Subcutaneous abdominal adipose tissue (tissue), 5 donors: Measurements from ENCODE around the gene PPP2R3B.

Experiments
- H3K27ac ChIP-seq: one replicate; pipeline ENCODE4 v1.7.0; 2013; ENCODE audit warnings: low read depth, mild to moderate bottlenecking, inconsistent platforms, low read length, moderate library complexity
- H3K27me3 ChIP-seq, 5 donors: one replicate each; pipeline ENCODE4 v1.7.0; 2013; ENCODE audit warnings: low read length in 5 of 5, inconsistent platforms in 1 of 5; ENCODE audit not compliant: control insufficient read depth in 5 of 5, insufficient read depth in 4 of 5
- H3K36me3 ChIP-seq, 5 donors: one replicate each; pipeline ENCODE4 v1.7.0; 2013; ENCODE audit warnings: low read length in 5 of 5; ENCODE audit not compliant: control insufficient read depth in 5 of 5, insufficient read depth in 5 of 5
- H3K4me1 ChIP-seq, 5 donors: one replicate each; pipeline ENCODE4 v1.7.0; 2013; ENCODE audit warnings: low read length in 5 of 5, mild to moderate bottlenecking in 3 of 5, moderate library complexity in 1 of 5; ENCODE audit not compliant: control insufficient read depth in 5 of 5, insufficient read depth in 5 of 5
- H3K4me3 ChIP-seq, 5 donors: one replicate each; pipeline ENCODE4 v1.7.0; 2013; ENCODE audit warnings: low read length in 5 of 5, low read depth in 1 of 5
- H3K9ac ChIP-seq, 5 donors: one replicate each; pipeline ENCODE4 v1.7.0; 2013; ENCODE audit warnings: low read length in 5 of 5, mild to moderate bottlenecking in 4 of 5, moderate library complexity in 3 of 5
- H3K9me3 ChIP-seq, 5 donors: one replicate each; pipeline ENCODE4 v1.7.0; 2013; ENCODE audit warnings: low read length in 5 of 5; ENCODE audit not compliant: control insufficient read depth in 5 of 5
- donor health status: healthy.
- donor health status: healthy.
- donor health status: healthy.
- donor health status: healthy.
- donor health status: healthy.

The PPP2R3B gene

GRCh38 chrX:350148-350533 lies 36.6 kb downstream of the PPP2R3B start:
- Histone ChIP-seq H3K9me3 (no peaks in the 10 kb centered on the region), H3K4me3 (no peak overlapping the region), H3K9ac (no peak overlapping the region), H3K27ac (no peak overlapping the region), H3K4me1 (no peaks in the 10 kb centered on the region), H3K27me3 (no peaks in the 10 kb centered on the region), H3K36me3 (peaks cover 0 to 28% (median 13%) of the 10 kb centered on the region in 5 donors)

GRCh38 chrX:349702-350101 lies 37.0 kb downstream of the PPP2R3B start:
- no peaks in the 10 kb centered on the region for H3K9me3 ChIP-seq
- no peak overlapping the region for H3K27ac ChIP-seq
- no peak overlapping the region for H3K4me3 ChIP-seq
- H3K27me3 ChIP-seq, result no peaks in the 10 kb centered on the region
- H3K4me1 ChIP-seq, result no peaks in the 10 kb centered on the region
- no peak overlapping the region for H3K9ac ChIP-seq
- peaks cover 0 to 33% (median 13%) of the 10 kb centered on the region in 5 donors for H3K36me3 ChIP-seq

- Histone ChIP-seq H3K4me3 (no peak overlapping the region), H3K27me3 (no peaks in the 10 kb centered on the region), H3K9ac (no peak overlapping the region), H3K4me1 (no peaks in the 10 kb centered on the region), H3K27ac (no peak overlapping the region), H3K9me3 (no peaks in the 10 kb centered on the region), H3K36me3 (peaks cover 0 to 38% (median 17%) of the 10 kb centered on the region in 5 donors)
These were observed 37.5 kb downstream of the PPP2R3B start for GRCh38 chrX:349196-349595.

GRCh38 chrX:348461-349117 lies 38.1 kb downstream of the PPP2R3B start:
- H3K4me1 ChIP-seq, result no peaks in the 10 kb centered on the region
- H3K9me3 ChIP-seq, result no peaks in the 10 kb centered on the region
- H3K27ac ChIP-seq, result no peak overlapping the region
- no peaks in the 10 kb centered on the region for H3K27me3 ChIP-seq
- no peak overlapping the region for H3K4me3 ChIP-seq
- H3K36me3 ChIP-seq, result peaks cover 0 to 39% (median 17%) of the 10 kb centered on the region in 5 donors
- no peak overlapping the region for H3K9ac ChIP-seq

GRCh38 chrX:347351-348117 lies 39.2 kb downstream of the PPP2R3B start:
- Histone ChIP-seq H3K9me3 (no peaks in the 10 kb centered on the region), H3K36me3 (peaks cover 0 to 37% (median 16%) of the 10 kb centered on the region in 5 donors), H3K4me1 (no peaks in the 10 kb centered on the region), H3K4me3 (no peak overlapping the region), H3K27me3 (no peaks in the 10 kb centered on the region), H3K9ac (no peak overlapping the region), H3K27ac (no peak overlapping the region)

GRCh38 chrX:346034-346813 lies 40.5 kb downstream of the PPP2R3B start:
- no peaks in the 10 kb centered on the region for H3K4me1 ChIP-seq
- H3K4me3 ChIP-seq, result no peak overlapping the region
- H3K9ac ChIP-seq, result no peak overlapping the region
- no peak overlapping the region for H3K27ac ChIP-seq
- H3K9me3 ChIP-seq, result no peaks in the 10 kb centered on the region
- no peaks in the 10 kb centered on the region for H3K27me3 ChIP-seq
- peaks cover 0 to 32% (median 13%) of the 10 kb centered on the region in 5 donors for H3K36me3 ChIP-seq

GRCh38 chrX:345020-345925 lies 41.4 kb downstream of the PPP2R3B start:
- peaks cover 0 to 29% (median 13%) of the 10 kb centered on the region in 5 donors for H3K36me3 ChIP-seq
- H3K4me3 ChIP-seq, result no peak overlapping the region
- H3K9ac ChIP-seq, result no peak overlapping the region
- no peaks in the 10 kb centered on the region for H3K27me3 ChIP-seq
- H3K4me1 ChIP-seq, result no peaks in the 10 kb centered on the region
- H3K27ac ChIP-seq, result no peak overlapping the region
- no peaks in the 10 kb centered on the region for H3K9me3 ChIP-seq

GRCh38 chrX:344371-344901 lies 42.3 kb downstream of the PPP2R3B start:
- Histone ChIP-seq H3K27ac (no peak overlapping the region), H3K4me3 (no peak overlapping the region), H3K36me3 (peaks cover 0 to 23% (median 13%) of the 10 kb centered on the region in 5 donors), H3K9ac (no peak overlapping the region), H3K4me1 (no peaks in the 10 kb centered on the region), H3K27me3 (no peaks in the 10 kb centered on the region), H3K9me3 (no peaks in the 10 kb centered on the region)

- no peak overlapping the region for H3K9ac ChIP-seq
- H3K36me3 ChIP-seq, result peaks cover 0 to 31% (median 21%) of the 10 kb centered on the region in 5 donors
These were observed 45.1 kb downstream of the PPP2R3B start for GRCh38 chrX:341541-342101.

More at GRCh38 chrX:341541-342101, 45.1 kb downstream of the PPP2R3B start:
- Histone ChIP-seq H3K4me1 (no peaks in the 10 kb centered on the region), H3K4me3 (no peak overlapping the region), H3K27me3 (no peaks in the 10 kb centered on the region), H3K27ac (no peak overlapping the region), H3K9me3 (no peaks in the 10 kb centered on the region)
